Fibroblast of skin of right biceps (primary cell): ENCODE results near the gene SDHB.

Experiments
- DNase-seq: peaks from one replicate; pipeline ENCODE4 v3.0.0-alpha.2; 2013

The SDHB gene

DNA sequence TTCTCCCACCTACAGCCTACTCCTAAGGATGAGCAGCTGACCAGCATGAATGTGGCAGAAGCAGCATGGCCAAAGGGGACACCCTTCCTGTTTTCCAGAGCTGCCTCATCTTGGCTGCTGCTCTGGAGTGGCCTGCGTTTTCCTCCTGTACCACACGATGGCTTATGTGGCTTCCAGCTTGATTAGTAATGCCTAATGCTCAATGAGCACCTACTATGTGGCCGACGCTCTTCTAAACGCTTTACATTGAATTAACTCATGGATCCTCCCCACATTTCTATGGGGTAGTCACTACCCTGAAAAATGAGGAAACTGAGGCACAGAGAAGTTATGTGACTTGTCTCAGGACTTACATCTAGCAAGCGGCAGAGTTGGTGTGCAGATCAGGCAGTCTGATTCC lies 18.0 kb upstream of the SDHB start:
- no peak for DNase-seq

DNA sequence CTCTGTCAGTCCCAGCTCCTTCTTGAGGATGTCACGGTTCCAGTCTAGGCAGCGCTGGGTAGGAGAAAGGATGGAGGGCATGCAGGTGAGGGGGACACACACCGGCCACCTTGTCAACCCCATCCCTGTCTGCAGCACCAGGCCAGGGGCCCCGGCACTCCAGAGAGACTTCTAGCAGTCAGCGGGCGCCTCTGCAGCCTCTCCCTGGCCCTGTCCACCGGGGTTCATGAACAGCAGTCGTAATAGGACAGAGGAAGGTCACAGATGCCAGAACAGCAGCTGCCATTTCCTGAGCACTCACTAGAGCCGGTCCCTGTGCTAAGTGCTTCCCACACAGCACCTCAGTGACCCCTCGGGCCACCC lies 16.3 kb upstream of the SDHB start:
- DNase-seq = no peak

DNA sequence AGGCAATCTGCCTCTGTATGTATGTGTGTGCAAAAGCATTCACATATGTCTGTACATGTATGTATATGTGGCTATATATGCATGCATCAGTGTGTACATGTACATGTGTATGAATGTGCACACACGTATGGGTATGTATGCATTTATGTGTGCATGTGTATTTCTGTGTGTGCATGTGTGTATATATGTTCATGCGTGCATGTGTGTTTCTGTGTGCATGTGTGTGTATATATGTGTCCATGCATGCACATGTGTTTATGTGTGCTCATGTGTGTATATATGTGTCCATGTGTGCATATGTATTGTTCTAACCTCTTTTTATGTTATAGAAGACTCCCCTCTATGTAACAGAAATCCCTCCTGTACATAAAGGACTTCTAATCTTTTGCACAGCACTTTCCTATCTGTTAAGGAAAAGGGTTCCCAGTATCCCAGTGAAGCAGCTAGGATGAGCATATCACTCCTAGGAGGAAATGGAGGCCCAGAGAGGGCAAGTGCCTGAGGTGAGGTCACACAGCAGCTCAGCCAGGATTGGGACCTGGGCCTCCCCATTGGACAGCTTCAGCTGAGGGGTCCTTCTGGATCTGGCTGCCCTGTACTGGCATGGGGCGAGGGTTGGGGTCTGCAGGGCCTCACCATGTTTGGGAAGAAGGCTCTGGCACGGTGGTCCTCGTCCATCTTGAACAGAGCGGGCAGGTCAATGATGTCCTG lies 15.8 kb upstream of the SDHB start:
- no peak for DNase-seq

DNA sequence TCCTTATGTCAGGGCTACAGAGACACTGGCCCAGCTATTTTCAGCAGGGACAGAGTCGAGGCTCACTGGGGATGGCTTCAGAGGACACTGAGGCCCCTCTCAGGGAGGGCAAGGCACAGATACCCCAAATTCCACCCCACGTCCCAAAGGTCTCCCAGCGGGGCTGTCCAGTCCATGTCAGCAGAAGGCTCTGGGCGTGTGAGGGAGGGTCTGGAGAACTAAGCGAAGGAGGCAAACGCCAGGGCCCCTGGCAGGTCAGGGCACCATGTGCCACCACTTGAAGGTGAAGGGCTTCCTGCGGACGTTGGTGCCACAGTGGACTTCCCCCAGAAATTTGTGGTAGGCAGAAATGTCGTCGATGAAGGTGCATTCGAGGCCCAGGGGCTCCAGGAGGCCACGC lies 15.0 kb upstream of the SDHB start:
- DNase-seq = no peak

DNA sequence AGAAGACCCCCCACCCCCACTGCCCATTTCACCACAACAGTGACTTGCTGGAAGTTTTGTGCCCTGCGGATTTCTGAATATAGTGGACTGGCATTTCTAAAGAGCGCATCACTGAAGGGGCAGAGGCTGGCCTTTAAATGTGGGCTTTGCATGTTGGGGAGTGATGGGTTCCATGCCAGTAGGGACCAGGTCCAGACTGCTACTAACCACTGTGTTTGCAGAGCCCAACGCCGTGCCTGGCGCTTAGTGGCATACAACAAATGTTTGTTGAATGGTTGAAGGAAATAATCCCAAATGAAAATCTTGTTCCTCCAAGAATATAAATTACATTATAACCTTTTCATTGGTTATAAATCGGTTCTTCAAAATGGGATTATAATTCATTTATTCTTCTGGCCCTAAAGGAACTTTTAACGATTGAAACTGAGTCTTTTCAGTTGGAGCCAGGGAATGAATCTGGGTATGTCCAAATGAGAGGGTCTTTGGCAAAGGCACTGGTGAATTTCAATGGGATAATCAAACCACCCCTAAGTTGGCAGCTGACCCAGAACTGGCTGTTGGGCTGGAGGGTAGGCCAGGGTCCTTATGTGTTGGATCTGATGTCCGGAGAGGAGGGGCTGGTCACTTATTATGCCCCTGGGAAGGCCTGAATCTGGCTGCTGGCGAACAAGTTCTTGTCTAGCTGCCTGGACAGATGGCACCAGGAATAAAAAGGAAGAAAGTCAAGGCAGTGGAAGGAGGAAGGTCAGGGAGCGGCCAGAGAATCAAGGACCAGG lies 13.8 kb upstream of the SDHB start:
- no peak for DNase-seq

DNA sequence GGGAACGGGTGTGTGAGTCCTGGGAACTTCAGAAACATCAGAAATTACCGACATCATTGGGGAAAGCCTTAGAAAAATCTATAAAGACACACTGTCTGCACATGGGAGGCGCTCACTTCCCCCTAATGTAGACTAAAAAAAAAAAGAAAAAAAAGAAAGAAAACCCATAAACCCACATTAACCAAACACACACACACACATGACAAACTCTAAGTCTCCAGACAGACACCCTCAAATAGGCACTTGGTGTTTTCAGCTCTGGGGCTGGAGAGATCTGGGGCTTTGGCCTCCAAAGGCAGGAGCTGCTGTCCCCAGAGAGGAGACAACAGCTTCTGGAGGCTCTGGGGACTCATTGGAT lies 13.2 kb upstream of the SDHB start:
- no peak for DNase-seq

DNA sequence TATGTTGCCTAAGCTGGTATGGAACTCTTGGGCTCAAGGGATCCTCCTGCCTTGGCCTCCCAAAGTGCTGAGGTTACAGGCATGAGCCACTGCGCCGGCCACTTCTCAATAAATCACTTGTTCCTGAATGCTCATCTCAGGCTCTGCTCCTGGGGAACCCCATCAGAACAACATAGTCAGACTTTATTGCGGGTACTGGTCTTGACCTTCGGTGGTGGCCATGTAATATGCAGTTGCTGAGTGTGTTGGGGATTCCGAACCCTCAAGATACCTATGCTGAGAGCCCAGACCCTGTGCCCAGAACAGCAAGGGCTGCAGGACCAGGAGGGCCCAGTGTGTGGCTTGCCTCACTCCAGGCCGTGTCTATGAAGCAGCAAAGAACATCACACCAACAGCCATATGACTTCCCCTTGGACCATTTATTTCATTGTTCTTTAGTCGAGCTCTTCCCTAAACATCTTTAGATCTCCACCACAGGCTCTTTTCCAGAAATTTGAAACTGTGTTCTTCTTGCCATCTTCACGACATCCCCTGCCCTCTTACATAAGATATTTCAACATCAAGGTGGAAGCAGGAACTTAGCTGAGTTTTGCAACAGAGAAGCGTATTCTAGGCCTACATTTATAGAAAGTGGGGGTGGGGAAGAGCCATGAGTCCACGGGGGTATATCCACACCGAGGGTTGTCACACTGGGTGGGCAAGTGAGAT lies 12.7 kb upstream of the SDHB start:
- no peak for DNase-seq

DNA sequence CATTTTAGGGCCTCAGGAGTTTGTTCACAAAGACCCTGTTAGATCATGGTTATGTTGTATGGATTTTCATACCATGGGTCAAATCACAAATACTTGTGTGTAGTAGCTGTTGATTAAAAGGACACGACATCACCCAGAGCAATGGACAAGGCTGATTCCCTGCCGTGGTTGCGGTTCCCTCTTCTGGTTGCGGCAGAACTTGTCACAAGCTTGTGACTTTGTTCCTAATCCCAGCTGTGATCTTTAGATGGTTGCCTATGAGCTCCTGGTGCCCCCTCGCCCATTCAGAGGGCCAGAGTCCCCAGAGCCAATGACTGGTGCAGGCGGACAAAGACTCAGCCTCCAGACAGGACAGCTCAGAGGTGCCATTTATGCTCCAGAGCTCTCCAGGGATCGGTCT lies 11.8 kb upstream of the SDHB start:
- no peak for DNase-seq

DNA sequence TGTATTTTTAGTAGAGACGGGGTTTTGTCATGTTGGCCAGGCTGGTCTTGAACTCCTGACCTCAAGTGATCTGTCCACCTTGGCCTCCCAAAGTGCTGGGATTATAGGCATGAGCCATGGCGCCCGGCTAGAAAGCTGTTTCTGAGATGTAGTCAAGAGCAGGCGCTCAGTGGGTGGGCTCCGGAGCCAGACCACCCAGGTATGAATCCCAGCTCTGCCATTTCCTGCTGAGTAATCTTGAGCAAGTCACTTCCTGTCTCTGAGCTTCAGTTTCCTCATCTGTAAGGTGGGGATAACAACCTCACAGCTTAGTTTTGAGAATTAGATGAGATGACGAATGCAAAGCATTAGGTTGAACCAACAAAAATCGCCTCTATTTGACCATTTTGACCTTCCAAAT lies 8.9 kb upstream of the SDHB start:
- DNase-seq = peak; percentile 56

DNA sequence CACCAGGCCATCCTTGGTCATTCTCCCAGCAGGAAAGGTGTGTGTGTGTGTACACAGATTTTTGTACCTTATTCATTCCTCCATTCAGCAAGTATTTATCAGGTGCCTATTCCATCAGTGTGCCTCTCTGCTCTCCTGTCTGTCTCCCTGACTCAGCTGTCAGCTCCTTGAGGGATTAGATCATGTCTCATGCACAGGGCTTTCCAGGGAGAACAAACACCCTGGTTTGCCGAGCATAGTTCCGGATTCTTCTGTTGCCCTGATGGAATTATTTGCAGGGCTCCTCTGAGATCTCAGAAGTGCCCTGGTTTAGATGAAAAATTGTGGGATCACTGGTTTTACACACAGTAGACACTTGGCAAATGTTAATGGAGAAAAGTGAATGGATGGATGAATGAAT lies 8.1 kb upstream of the SDHB start:
- no peak for DNase-seq

DNA sequence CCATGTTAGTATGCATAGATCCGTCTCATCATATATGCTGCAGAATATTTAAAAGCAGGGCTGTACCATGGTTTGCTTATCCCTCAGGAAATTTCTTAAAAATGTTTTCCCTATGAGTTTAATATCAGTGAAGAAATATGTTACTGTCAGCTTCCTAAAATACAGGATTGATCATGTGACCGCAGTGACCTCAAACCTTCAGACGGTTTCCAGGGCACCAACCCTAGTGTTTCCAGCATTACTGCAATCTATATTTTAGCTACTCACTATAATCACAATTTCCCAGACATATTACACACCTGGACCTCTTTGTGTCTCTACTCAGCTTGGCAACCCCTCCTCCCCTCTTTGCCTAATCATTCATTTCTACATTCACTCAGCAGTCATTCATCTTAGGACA lies 7.7 kb upstream of the SDHB start:
- DNase-seq = no peak

DNA sequence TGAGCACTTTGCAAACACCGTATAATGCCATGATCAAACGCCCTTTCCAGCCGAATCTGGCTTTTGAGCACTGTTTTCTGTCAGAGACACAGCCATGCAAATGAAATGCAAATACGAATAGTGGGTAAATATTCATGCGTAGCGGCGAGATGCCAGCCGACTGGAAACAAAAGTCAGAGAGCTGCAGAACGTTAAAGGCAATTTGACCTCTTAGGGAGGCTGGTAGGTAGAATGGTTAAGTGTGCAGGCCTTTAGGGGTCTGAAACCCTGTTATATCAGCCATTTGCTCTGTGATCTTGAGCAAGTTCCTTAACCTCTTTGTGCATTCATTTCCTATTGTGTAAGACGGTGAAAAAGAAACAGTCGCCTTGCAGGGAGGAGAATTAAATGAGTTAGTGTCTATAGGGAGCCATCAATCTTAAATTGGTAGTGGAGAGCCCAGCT lies 6.5 kb upstream of the SDHB start:
- no peak for DNase-seq

DNA sequence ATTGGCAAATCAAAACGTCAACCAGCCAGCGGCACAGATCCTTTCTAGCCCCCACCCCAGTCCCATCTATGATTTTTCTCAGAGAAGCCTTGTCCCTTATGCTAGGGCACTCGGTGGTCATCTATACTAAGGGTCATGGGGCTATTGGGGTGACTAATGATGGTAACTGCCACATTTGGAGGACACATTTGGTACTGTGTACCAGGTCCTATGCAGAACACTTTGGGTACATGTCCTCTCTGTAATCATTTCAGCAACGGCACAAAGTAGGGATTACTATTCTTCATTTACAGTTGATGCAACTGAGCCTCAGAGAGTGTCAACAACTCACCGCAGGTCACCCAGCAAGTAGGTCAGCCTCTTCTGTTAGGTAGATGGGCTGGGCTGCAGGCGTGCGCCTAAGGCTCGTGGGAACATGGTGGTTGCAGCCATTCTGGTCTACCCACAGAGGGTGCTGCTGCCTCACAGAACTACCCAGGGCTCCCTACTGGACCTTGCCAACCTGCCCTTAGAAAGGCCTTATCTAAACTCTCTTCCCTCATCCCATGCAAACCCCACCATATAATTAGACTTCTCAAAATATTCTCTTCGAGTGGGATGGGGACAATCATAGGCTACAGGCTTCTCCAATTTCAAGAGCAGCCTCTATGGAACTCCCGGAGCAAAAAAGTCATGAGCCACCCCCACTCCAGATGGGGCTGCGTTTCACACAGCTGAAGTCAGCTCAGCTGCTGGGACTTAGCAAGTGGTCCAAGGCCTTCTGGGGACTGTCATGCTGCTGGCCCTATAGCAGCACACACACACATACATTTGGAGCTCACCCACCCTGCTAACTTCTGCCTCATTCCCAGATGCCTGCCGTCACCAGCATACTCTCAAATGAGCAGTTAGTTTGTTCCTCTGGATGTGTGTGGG lies 5.8 kb upstream of the SDHB start:
- DNase-seq = peak; percentile 66

DNA sequence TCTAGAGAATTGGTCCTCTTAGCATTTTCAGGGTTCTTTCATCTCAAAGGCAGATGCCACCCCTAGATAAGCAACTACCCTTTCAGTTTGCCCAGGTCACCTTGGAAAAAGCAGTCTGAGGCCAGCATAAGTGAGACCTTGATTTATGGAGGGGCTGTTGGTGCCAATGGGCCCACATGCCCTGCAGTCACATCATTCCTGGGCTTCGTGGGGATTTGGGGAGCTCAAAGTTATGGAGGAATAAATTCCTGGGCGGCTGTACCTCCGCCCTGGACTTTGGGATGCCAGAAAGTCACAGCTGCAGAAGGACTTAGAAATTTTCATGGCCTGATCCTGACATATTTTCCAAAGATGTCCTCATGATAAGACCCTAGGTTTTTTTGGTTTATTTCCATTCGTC lies 2.7 kb upstream of the SDHB start:
- DNase-seq = no peak

DNA sequence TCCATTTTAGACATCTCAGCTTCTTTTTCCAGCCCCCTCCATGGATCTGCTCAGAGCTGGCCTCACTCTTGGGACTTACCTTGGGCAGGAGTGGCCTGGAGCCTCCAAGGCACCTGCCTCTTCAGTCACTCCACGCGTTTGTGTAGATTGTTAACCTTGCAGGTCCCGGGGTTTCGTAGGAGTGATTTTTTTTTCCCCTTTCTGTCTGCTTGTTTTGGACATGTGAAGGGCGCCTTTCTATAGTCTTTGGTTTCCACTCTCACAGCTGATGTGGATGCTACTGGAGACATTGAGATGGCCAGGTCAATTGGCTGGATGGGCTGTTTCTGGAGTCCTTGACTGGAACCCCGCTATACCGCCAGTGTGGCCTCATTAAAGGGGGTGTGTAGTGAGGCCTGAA lies 2.0 kb upstream of the SDHB start:
- no peak for DNase-seq

DNA sequence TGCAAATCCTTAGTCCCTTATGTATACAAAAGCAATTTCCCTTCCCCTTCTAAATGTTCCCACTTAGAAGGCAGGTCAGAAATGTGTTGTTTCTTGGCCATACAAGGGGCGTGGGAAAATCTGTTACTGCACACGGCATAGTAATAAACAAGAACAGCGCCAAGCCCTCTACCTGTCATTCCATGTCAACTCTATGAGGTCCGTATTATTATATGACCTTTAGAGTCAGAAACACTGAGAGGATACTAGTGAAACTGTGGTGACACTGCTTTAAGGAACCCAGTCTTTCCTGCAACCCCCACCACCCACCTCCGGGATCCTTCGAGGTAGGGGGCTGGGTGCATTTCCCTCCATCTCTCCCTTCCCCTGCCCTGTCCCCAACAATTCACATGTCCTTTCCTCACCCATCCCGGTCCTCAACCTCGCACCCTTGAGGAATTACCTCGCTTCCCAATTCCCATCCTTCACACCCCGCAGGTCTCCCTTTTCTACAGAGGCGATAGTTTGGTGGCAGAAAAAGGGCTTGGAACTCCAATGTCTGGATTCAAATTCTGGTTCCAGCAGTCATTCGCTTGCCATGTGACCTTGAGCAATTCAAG lies 647 bp downstream of the SDHB start:
- DNase-seq = no peak

DNA sequence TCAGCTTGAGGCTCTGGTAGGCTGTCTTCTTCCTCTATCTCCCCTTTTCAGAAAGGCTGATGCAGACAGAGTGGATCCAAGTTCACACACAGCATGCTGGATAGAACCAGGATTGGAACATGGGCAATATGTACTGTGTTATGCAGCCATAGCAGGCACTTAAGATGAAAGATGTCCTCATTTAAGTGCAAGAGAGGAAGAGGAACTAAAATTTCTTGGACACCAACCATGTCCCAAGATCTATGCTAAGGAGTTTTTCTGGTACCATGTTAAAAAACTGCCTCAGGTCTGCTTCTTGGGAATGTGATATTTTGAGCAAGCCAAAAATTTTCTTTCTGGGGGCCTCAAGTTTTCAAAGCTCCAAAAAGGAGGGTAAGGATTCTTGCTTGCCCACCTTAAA lies 1.2 kb downstream of the SDHB start:
- DNase-seq = no peak

DNA sequence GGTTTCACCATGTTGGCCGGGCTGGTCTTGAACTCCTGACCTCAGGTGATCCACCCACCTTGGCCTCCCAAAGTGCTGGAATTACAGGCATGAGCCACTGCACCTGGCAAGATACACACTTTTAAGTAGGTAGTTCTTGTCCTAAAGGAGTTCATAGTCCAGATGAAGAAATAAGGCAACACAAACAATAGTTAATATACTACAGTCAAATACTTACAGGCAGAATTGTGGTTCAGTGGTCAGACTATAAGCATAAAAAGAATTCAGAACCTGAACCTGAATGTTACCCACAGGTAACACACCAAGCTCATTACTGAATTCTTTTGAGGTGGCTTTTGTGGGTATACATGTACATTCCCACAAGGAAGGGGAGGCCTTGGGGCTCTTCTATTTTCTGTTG lies 1.8 kb downstream of the SDHB start:
- DNase-seq = no peak

DNA sequence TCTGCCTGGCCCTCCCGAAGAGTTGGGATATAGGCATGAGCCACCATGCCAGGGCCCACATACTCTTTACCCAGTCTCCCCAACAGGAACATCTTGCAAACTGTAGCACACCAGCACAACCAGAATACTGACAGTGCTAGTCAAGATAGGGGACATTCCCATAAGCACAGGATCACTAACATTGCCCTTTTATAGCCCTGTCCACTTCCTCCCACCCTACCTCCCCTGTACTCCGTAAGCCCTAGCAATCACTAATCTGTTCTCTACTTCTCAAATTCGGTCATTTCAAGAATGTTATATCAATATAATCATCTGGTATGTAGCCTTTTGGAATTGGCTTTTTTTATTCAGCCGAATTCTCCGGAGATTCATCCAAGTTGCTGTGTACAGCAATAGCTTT lies 5.9 kb downstream of the SDHB start:
- no peak for DNase-seq

DNA sequence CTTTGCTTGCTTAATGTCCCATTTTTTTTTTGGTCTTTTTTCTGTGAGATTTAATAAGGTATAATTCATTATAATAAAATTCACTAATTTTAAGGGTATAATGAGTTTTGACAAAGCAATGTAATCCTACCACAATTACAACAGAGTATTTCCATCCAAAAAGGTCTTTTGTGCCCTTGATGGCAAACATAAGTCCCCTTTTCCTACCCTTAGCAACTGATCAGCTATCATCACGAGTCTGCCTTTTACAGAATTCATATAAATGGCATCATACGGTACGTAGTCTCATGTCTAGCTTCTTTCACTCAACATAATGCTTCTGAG lies 7.5 kb downstream of the SDHB start:
- DNase-seq = no peak

DNA sequence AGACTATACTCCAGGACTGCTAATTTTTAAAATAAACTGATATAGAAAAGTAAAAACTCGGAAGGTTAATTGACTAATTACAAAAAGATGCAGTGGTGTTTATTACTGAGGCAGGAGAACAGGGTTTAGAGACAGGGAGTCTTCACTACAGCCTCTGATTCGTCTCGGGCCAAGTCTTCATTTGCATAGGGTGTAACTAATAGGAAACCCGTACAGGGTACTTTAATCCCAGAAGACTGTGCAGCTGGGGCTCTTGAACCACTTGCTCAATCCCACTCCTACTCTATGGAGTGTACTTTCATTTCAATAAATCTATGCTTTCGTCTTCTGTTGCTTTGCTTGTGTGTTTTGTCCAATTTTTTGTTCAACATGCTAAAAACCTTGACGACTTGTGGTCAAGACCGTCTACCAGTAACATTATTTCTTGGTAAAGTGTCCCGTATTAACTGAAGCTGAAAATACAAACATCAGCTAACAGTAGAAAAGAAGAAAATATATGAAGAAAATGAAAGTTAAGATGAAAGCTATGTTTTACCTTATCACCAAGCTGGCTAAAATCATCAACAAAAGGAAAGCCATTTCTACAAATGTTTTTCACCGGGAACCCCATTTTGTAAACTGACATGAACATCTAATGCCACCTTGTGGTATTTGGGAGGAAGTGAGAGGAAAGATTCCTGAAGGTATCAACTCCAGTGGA lies 8.0 kb downstream of the SDHB start:
- DNase-seq = peak; percentile 61

DNA sequence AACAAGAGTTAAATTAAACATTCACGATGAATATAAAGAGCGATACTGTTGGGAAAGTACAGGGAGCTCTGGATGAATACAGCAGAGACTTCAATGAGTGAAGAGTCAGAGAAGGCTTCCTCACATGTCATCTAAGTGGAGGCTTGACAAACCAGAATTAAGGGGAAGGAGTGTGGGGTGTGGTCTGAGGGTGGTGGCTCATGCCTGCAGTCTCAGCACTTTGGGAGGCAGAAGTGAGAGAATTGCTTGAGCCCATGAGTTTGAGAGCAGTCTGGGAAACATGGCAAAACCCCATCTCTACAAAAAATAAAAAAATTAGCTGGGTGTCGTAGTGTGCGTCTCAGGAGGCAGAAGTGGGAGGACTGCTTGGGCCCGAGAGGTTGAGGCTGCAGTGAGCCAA lies 8.7 kb downstream of the SDHB start:
- DNase-seq = no peak
